CD4-positive, alpha-beta T cell treated with Interleukin-6 for 4 hours (primary cell): ENCODE measurements around the gene CHI3L1.

ENCODE experiments used
- DNase-seq: peaks from one replicate; pipeline ENCODE4 v3.0.0-alpha.2; 2020; ENCODE audit warnings: mixed read lengths

Gene CHI3L1

GRCh38 chr1:203167026-203167912, 19.2 kb downstream of the CHI3L1 start:
- DNase-seq, result no peak

DNA sequence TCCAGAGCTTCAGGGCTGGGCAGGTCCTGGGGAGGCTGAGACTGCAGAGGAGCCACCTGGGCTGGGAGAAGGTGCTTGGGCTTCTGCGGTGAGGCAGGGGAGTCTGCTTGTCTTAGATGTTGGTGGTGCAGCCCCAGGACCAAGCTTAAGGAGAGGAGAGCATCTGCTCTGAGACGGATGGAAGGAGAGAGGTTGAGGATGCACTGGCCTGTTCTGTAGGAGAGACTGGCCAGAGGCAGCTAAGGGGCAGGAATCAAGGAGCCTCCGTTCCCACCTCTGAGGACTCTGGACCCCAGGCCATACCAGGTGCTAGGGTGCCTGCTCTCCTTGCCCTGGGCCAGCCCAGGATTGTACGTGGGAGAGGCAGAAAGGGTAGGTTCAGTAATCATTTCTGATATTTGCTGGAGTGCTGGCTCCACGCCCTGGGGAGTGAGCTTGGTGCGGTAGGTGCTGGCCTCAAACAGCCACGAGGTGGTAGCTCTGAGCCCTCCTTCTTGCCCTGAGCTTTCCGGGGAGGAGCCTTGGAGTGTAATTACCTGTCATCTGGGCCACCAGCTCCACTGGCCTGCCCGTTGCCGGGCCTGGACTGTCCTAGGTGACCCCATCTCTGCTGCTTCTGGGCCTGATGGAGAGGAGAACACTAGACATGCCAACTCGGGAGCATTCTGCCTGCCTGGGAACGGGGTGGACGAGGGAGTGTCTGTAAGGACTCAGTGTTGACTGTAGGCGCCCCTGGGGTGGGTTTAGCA, 20.1 kb downstream of the CHI3L1 start:
- DNase-seq, result peak; percentile 6

DNA sequence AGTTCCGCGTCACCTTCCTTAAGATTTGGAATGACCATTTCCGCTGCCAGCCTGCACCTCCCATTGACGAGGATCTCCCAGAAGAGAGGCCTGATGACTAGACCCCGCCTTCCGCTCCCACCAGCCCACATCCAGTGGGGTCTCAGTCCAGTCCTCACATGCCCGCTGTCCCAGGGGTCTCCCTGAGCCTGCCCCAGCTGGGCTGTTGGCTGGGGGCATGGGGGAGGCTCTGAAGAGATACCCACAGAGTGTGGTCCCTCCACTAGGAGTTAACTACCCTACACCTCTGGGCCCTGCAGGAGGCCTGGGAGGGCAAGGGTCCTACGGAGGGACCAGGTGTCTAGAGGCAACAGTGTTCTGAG, 20.7 kb downstream of the CHI3L1 start:
- DNase-seq, result no peak

GRCh38 chr1:203165101-203165799, 21.3 kb downstream of the CHI3L1 start:
- DNase-seq, result no peak

- no peak for DNase-seq
Observed at GRCh38 chr1:203163891-203164635, 22.4 kb downstream of the CHI3L1 start.

DNA sequence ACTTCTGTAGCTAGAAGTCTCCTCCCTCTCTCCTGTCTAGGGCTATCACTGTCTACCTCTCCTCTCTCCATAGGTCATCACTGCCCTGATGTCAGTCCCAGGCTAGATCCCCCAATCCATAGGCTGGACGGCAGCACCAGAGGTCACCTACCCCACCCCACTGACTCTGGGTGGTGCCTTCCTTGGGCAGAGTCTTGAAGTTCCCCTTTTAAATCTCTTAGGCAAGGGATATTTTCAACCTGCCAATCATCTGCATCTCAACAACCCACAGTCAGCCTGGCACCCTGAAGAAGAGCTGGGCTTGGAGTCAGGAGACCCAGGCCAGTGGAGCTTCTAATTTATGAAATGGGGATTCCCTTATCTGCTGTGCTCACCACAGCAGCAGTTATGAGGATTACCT, 24.1 kb downstream of the CHI3L1 start:
- no peak for DNase-seq

- DNase-seq, result no peak
Observed at GRCh38 chr1:203161703-203162102, 24.8 kb downstream of the CHI3L1 start.

- no peak for DNase-seq
Observed at GRCh38 chr1:203161175-203161574, 25.3 kb downstream of the CHI3L1 start.

DNA sequence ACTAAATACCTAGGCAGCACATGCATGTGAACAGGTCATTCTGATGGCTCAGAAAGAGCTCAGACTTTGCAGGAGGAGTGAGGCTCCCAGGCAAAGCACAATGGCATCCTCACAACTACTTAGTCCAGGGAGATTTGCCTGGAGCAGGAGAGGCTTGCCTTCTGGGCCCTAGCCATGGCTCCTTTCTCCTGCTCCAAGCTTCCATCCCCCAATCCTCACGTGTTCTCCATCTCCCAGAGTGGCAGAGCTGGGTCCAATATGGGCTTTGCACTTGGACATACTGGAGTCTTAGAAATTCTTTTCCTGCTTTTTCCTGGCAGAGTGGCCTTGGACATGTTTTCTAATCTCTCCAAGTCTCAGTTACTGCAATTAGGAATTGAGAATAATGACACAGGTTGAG, 26.7 kb downstream of the CHI3L1 start:
- no peak for DNase-seq

DNA sequence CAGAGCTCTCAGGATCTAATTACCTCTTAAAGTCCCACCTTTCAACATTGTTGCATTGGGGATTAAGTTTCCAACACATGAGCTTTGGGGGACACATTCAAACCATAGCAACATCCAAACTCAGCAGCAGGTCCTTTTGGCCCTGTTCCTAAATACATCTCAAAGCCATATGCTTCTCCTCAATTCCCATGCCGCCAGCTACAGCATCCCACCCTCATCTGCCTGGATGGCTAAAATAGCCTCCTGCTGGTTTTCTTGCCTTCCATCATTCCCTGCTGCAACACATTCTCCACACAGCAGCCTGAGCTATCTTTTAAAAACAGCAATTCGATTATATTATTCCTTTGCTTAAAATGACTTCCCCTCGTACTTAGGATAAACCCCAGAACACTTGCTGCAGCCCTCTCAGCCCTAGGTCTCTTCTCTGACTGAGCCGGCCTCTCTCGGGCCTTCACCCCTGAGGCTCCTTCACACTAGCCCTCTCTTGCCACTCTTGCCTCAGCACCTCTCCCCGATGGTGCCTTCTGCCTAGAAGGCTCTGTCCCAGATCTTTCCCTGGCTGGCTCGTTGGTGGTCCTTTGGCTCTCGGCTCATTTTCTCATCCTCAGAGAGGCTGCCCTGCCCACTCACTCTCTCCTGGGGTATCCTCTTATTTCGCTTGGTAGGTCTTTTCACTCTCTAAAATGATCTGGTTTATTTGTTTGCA, 27.4 kb downstream of the CHI3L1 start:
- no peak for DNase-seq

DNA sequence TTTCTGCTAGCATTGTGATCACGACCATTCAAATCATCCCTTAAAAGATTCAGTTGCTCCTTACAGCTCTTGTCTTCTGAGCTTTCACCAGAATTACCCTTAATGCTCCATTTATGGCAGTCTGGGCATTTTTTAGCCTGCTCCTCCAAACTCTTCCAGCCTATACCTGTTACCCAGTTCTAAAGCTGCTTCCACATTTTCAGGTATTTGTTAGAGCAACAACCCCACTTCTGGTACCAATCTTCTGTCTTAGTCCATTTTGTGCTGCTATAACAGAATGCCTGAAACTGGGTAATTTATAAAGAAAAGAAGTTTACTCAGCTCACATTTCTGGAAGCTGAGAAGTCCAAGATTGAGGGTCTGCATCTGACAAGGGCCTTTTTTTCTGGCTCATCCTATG, 28.1 kb downstream of the CHI3L1 start:
- DNase-seq, result no peak

GRCh38 chr1:203156280-203156679, 30.2 kb downstream of the CHI3L1 start:
- no peak for DNase-seq

DNA sequence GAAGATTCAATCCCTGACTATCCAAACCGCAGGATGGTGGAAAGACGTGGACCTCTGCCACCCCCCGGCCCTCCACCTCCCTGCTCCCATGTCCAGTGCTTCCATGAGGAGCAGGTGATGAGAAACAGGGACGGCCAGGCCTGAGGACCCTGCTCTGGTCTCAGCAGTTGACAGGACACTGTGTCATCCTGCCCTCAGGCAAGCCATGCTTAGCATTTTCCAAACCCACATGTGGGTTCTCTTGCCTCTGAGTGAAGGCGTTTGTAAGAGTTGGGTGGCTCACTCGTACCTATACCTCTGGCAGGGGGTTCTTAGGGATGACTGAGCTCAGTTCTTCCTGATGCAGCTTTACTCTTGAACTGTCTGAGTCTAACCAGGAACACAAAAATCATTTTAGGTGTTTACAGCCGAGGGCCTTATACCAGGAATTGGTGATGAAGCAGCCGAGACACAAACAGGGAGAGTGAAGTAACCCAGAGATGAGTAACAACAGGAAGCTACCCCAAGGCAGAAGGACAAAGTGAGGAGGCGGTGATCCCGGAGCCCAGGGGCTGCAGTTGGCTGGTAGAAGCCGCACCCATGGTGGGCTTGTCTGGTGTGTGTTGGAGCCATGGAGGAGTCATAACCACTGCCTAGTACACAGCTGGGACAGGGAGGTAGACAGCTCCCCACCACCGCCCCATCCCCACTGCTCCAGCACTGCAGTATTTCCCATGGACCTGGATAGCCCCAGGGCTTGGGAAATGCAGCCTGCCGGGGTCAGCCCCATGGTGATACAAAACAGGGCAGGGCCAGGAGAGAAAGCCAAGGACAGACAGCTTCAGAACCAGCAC, 32.3 kb downstream of the CHI3L1 start:
- no peak for DNase-seq

GRCh38 chr1:203153051-203153988, 33.2 kb downstream of the CHI3L1 start:
- DNase-seq, result no peak

DNA sequence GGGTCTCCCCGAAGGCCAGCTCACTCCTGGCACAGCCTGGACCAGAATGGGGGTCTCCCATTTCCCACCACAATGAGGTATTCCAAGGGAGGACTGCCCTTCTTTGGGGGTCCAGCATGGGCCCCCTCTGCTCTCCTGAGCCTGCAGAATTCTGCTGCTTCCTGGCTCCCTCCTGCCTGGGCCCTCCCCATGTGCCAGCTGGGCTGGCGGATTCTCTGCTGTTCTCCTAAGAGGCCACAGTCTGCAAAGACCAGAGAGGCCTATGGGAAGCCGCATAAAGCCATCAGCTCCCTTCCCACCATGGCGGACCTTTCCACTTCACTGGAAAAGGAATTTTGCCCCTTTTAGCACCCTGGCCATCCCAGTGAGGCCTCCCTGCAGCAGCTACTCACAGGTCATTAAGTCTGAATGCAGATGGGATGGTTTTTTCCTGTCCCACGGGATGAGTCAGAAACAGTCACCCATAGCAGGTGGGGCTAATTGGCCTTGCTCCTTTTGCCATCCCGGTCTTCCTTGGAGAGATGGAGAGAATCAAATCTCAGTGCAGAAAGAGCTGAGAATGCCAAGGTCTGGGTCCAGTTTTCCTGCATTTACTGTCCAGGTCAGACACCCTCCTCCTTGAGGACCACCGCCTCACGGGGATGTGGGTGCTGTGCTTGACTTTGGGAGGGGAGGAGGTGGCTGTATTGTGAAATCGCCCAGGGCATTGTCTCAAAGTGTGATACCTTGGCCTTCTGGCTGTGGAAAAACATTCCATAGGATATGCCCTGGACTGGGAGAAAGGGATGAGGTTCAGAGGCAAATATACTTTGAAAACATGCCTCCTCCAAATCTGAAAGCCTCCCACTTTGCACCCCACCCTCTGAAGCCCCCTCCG, 34.1 kb downstream of the CHI3L1 start:
- DNase-seq, result no peak

DNA sequence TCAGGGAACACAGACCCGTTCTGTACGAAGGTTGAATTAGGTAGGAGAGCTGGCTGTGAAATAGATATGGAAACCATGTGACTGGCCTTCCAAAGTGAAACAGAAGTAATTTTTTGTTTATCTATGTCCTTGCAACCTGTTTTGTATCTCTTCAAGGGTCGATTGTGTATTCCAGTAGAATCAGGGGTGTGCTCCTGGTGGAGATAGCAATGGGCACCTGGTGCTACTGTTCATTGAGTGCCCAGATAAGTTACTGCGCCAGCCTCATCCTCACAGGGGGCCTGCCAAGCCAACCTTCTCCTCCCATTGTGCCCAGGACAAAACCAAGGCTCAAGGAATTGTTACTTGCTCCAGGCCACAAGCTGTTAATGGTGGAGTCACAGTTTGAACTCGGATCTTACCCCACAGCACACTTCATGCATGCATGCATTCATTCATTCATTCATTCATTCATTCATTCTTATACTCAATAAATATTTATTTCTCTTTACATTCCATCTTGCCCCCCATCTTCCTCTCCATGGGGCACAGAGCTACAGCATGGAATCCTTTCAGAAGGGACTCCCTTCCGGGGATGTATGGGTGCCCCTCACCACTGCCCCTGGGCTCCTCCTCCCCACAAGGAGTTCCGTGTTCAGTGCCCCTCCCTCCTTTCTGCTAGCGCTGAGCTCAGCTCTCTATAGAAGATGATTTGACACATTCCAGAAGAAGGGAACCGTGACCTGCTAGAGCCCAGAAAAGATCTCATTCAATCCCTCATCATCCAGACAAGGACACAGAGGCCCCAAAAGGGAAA, 34.9 kb downstream of the CHI3L1 start:
- DNase-seq, result no peak

DNA sequence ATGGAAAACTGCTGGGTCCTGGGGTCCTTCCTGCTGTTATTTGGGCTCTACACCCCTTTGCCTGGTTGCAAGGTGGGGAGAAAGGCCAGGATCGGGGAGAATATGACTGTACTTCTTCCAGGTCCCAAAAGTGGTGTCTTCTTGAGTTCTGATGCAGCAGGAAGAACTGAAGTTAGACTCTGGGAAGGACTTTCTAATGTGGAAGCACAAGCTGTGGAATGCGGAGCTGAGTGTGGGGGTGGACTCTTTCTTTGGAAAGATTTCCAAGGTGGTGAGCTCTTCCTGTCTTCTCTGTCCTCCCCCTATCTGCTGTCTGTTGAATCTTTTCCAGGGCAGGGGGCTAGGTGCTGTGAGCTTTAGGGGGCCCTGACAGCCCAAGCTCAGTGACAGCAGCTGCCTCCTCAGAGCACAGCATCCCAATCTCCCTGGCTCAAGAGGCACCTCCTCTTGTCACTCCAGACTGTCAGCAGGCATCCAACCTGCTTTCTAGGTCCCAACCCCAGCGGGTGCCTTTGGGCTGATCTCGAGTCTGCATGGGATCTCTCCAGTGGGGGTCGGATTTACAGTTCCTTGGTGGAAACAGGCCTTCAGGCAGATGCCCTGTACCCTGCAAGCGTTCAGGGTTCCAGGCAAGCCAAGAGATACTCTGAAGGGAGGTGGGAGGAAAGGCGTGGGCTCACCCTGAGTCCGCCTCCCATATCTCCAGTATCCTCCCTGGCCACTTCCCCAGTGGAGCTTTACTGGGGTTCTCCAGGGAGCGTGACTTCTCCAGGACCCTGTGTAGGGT, 35.8 kb downstream of the CHI3L1 start:
- no peak for DNase-seq
